BJ (cell line): ENCODE measurements around the gene MLC1. TPM values are rescaled to one million over a fixed set of nuclear protein-coding genes. Genes with fewer than 3 reads are reported as not detected.

Experiments
- CTCF ChIA-PET: fragments of 350-600 bp; formaldehyde crosslinking; extraction: SDS; loops from one replicate; lab custom pipeline; 2021; ENCODE audit warnings: antibody characterized with exemption, inconsistent platforms; lab: Yijun Ruan, JAX
- POLR2A ChIA-PET: fragments of 300-600 bp; sonication (Branson Sonifier 250); formaldehyde crosslinking; extraction: SDS; loops from one replicate; lab custom pipeline; 2021; ENCODE audit warnings: antibody characterized with exemption; lab: Charles Lee
- DNase-seq: peaks from one replicate; pipeline ENCODE4 v3.0.0-alpha.2; 2011; ENCODE audit warnings: low read depth
- H3K27me3 ChIP-seq: 2 replicates; pipeline ENCODE4 v1.6.0; 2011; ENCODE audit warnings: low read length; ENCODE audit not compliant: control insufficient read depth, insufficient read depth
- H3K36me3 ChIP-seq: 2 replicates; pipeline ENCODE4 v1.5.1; 2011; ENCODE audit warnings: low read length; ENCODE audit not compliant: control insufficient read depth, insufficient read depth
- H3K4me3 ChIP-seq: 2 replicates; pipeline ENCODE4 v1.5.1; 2011; ENCODE audit warnings: low read depth, mild to moderate bottlenecking, control low read depth, low read length
- CTCF ChIP-seq: IDR thresholded peaks from 2 replicates; pipeline ENCODE4 v1.5.1; 2011; ENCODE audit warnings: low read depth, mild to moderate bottlenecking, control low read depth, inconsistent platforms, low read length, moderate library complexity; ENCODE audit not compliant: insufficient read depth
- polyA plus RNA-seq: library from polyadenylated mRNA; depleted of rRNA; stranded (reverse); fragments of >200 nt; gene quantifications from 2 replicates; pipeline ENCODE4 v1.2.3, GENCODE V29; 2011

The MLC1 gene
- polyA plus RNA-seq, 1 experiment = 0.15 TPM

- H3K36me3 ChIP-seq = no peaks in the 10 kb centered on the region
- TF ChIP-seq CTCF = no peak
- H3K27me3 ChIP-seq = peaks cover 6% of the 10 kb centered on the region
- no peak overlapping the region for H3K4me3 ChIP-seq
- CTCF ChIA-PET = interaction anchor here (1.1 kb wide), 1 partner anchor 11 kb away, joined by 4 read pairs; no protein-coding TSS in a partner anchor
- no peak for DNase-seq
- POLR2A ChIA-PET = no interaction called here
Measured at GRCh38 chr22:50091092-50091768, 6.0 kb upstream of the MLC1 start.

GRCh38 chr22:50090412-50090714, 5.1 kb upstream of the MLC1 start:
- no peaks in the 10 kb centered on the region for H3K36me3 ChIP-seq
- ChIA-PET CTCF (interaction anchor here (1.1 kb wide), 1 partner anchor 10 kb away, joined by 4 read pairs; no protein-coding TSS in a partner anchor), POLR2A (no interaction called here)
- no peak for TF ChIP-seq CTCF
- peaks cover 5% of the 10 kb centered on the region for H3K27me3 ChIP-seq
- no peak overlapping the region for H3K4me3 ChIP-seq
- DNase-seq = no peak

- ChIA-PET POLR2A (no interaction called here), CTCF (interaction anchor here (1.1 kb wide), 1 partner anchor 9 kb away, joined by 4 read pairs; no protein-coding TSS in a partner anchor)
- H3K4me3 ChIP-seq = no peak within 1 kb of the TSS
- H3K27me3 ChIP-seq = peaks cover 3% of the 10 kb centered on the region
- DNase-seq = no peak
- no peaks in the 10 kb centered on the region for H3K36me3 ChIP-seq
- TF ChIP-seq CTCF = no peak
Measured at GRCh38 chr22:50089682-50090411, 4.6 kb upstream of the MLC1 start, which contains the start of gene MOV10L1. MOV10L1 (plus strand) TSS chr22:50090006; CDS start chr22:50090089, 83 bp downstream.

GRCh38 chr22:50089231-50089630, 4.0 kb upstream of the MLC1 start:
- Histone ChIP-seq H3K4me3 (no peak overlapping the region), H3K27me3 (peaks cover 3% of the 10 kb centered on the region), H3K36me3 (no peaks in the 10 kb centered on the region; the same call in 1 of the 2 replicates)
- no peak for DNase-seq
- ChIA-PET POLR2A (no interaction called here), CTCF (no interaction called here)
- no peak for TF ChIP-seq CTCF

GRCh38 chr22:50088096-50088495, 2.9 kb upstream of the MLC1 start:
- ChIA-PET CTCF (no interaction called here), POLR2A (no interaction called here)
- no peak overlapping the region for H3K4me3 ChIP-seq
- no peak for TF ChIP-seq CTCF
- no peaks in the 10 kb centered on the region; the same call in 1 of the 2 replicates for H3K36me3 ChIP-seq
- H3K27me3 ChIP-seq = peaks cover 3% of the 10 kb centered on the region
- no peak for DNase-seq
